HUES64 (cell line): ENCODE results near the gene MTG1.
"Not testable (repeated sequence)": the region's sequence is repeated elsewhere in the genome, so short reads cannot be mapped to it uniquely, and the experiment has no call there.

ENCODE experiments used
- H3K27ac ChIP-seq: 2 replicates; pipeline ENCODE4 v1.7.0; 2013; ENCODE audit warnings: low read depth, low read length, inconsistent platforms
- H3K27me3 ChIP-seq: 2 replicates; pipeline ENCODE4 v1.6.1; 2013; ENCODE audit warnings: mild to moderate bottlenecking, low read length; ENCODE audit not compliant: insufficient read depth
- H3K36me3 ChIP-seq: 2 replicates; pipeline ENCODE4 v1.6.1; 2013; ENCODE audit warnings: mild to moderate bottlenecking, low read length; ENCODE audit not compliant: insufficient read depth
- H3K4me1 ChIP-seq: 2 replicates; pipeline ENCODE4 v1.6.1; 2013; ENCODE audit warnings: mild to moderate bottlenecking, low read length, moderate library complexity; ENCODE audit not compliant: insufficient read depth
- H3K4me3 ChIP-seq: 2 replicates; pipeline ENCODE4 v1.5.1; 2013; ENCODE audit warnings: mild to moderate bottlenecking, low read length, moderate library complexity
- H3K9ac ChIP-seq: 2 replicates; pipeline ENCODE4 v1.6.1; 2013; ENCODE audit warnings: mild to moderate bottlenecking, low read depth, low read length
- H3K9me3 ChIP-seq: 2 replicates; pipeline ENCODE4 v1.6.1; 2013; ENCODE audit warnings: low read depth, low read length; ENCODE audit not compliant: insufficient read depth
- WGBS: fragments of 150-250, 120-280 bp; methylation state at CpG from one replicate; pipeline ENCODE4 v1.1.7; 2013; ENCODE audit warnings: missing lambda C conversion rate; 5-methylcytosine and 5-hydroxymethylcytosine counted together

The MTG1 gene

GRCh38 chr10:133403784-133404183, 9.8 kb downstream of the MTG1 start:
- 96% methylated on average over 5 of the region's 5 CpGs for WGBS
- H3K27me3 ChIP-seq = no peaks in the 10 kb centered on the region
- H3K9me3 ChIP-seq = no peaks in the 10 kb centered on the region
- H3K4me1 ChIP-seq = no peaks in the 10 kb centered on the region
- peaks cover 85% of the 10 kb centered on the region for H3K36me3 ChIP-seq
- H3K9ac ChIP-seq = no peak overlapping the region
- no peak overlapping the region for H3K4me3 ChIP-seq
- H3K27ac ChIP-seq = no peak overlapping the region

GRCh38 chr10:133405272-133405671, 11.3 kb downstream of the MTG1 start:
- Histone ChIP-seq H3K4me1 (no peaks in the 10 kb centered on the region), H3K9ac (no peak overlapping the region)

GRCh38 chr10:133405844-133406527, 12.0 kb downstream of the MTG1 start:
- Histone ChIP-seq H3K9me3 (peaks cover 9% of the 10 kb centered on the region), H3K36me3 (peaks cover 86% of the 10 kb centered on the region)
- 97% methylated on average over 8 of the region's 8 CpGs for WGBS

More at GRCh38 chr10:133405272-133405671, 11.3 kb downstream of the MTG1 start:
- no peak overlapping the region for H3K4me3 ChIP-seq
- WGBS = 93% methylated on average over 2 of the region's 2 CpGs
- peaks cover 86% of the 10 kb centered on the region for H3K36me3 ChIP-seq
- peaks cover 1% of the 10 kb centered on the region; the same call in 1 of the 2 replicates for H3K9me3 ChIP-seq
- no peaks in the 10 kb centered on the region for H3K27me3 ChIP-seq
- H3K27ac ChIP-seq = no peak overlapping the region

GRCh38 chr10:133411523-133412380, 17.8 kb downstream of the MTG1 start:
- whole genome bisulfite sequencing = 98% methylated on average over 6 of the region's 7 CpGs
- no peak overlapping the region for H3K9ac ChIP-seq
- no peaks in the 10 kb centered on the region for H3K4me1 ChIP-seq
- peaks cover 40% of the 10 kb centered on the region for H3K9me3 ChIP-seq
- H3K27me3 ChIP-seq = no peaks in the 10 kb centered on the region
- H3K27ac ChIP-seq = no peak overlapping the region
- H3K4me3 ChIP-seq = no peak overlapping the region
- peaks cover 81% of the 10 kb centered on the region for H3K36me3 ChIP-seq

More at GRCh38 chr10:133405844-133406527, 12.0 kb downstream of the MTG1 start:
- Histone ChIP-seq H3K9ac (no peak overlapping the region), H3K27ac (no peak overlapping the region), H3K27me3 (no peaks in the 10 kb centered on the region), H3K4me3 (no peak overlapping the region), H3K4me1 (no peaks in the 10 kb centered on the region)

GRCh38 chr10:133412381-133412711, 18.4 kb downstream of the MTG1 start:
- H3K4me3 ChIP-seq = no peak overlapping the region
- no peaks in the 10 kb centered on the region for H3K27me3 ChIP-seq
- H3K36me3 ChIP-seq = peaks cover 75% of the 10 kb centered on the region
- H3K4me1 ChIP-seq = no peaks in the 10 kb centered on the region
- H3K27ac ChIP-seq = no peak overlapping the region
- peaks cover 40% of the 10 kb centered on the region for H3K9me3 ChIP-seq
- no peak overlapping the region for H3K9ac ChIP-seq

- Histone ChIP-seq H3K36me3 (peaks cover 62% of the 10 kb centered on the region), H3K9me3 (peaks cover 40% of the 10 kb centered on the region)
- H3K27ac ChIP-seq, H3K4me1 ChIP-seq, H3K9ac ChIP-seq, H3K4me3 ChIP-seq, H3K27me3 ChIP-seq: not testable (repeated sequence)
- WGBS = 97% methylated on average over 20 of the region's 23 CpGs
These were observed 20.4 kb downstream of the MTG1 start for GRCh38 chr10:133414401-133414800.

GRCh38 chr10:133415752-133416151, 21.8 kb downstream of the MTG1 start:
- Histone ChIP-seq H3K9me3 (peaks cover 33% of the 10 kb centered on the region), H3K4me1 (no peaks in the 10 kb centered on the region), H3K27me3 (no peaks in the 10 kb centered on the region), H3K9ac (no peak overlapping the region), H3K4me3 (no peak overlapping the region), H3K36me3 (peaks cover 52% of the 10 kb centered on the region), H3K27ac (no peak overlapping the region)
- 96% methylated on average over 25 of the region's 25 CpGs for WGBS

- Histone ChIP-seq H3K9ac (no peak overlapping the region), H3K27ac (no peak overlapping the region), H3K9me3 (peaks cover 8% of the 10 kb centered on the region; the same call in 1 of the 2 replicates), H3K4me3 (no peak overlapping the region), H3K36me3 (peaks cover 27% of the 10 kb centered on the region), H3K27me3 (peaks cover 11% of the 10 kb centered on the region), H3K4me1 (no peaks in the 10 kb centered on the region)
- 96% methylated on average over 14 of the region's 14 CpGs for WGBS
These were observed 24.5 kb downstream of the MTG1 start for GRCh38 chr10:133418289-133418993.

GRCh38 chr10:133419211-133419950, 25.4 kb downstream of the MTG1 start:
- no peak overlapping the region for H3K27ac ChIP-seq
- peaks cover 7% of the 10 kb centered on the region; the same call in 1 of the 2 replicates for H3K9me3 ChIP-seq
- no peak overlapping the region for H3K4me3 ChIP-seq
- 93% methylated on average over 34 of the region's 34 CpGs for WGBS
- H3K9ac ChIP-seq = no peak overlapping the region
- peaks cover 23% of the 10 kb centered on the region for H3K36me3 ChIP-seq
- H3K27me3 ChIP-seq = peaks cover 14% of the 10 kb centered on the region
- H3K4me1 ChIP-seq = no peaks in the 10 kb centered on the region

- 94% methylated on average over 17 of the region's 17 CpGs for WGBS
- Histone ChIP-seq H3K9ac (no peak overlapping the region), H3K27me3 (peaks cover 15% of the 10 kb centered on the region), H3K27ac (no peak overlapping the region), H3K4me1 (no peaks in the 10 kb centered on the region), H3K4me3 (no peak overlapping the region), H3K9me3 (peaks cover 7% of the 10 kb centered on the region; the same call in 1 of the 2 replicates), H3K36me3 (peaks cover 21% of the 10 kb centered on the region)
These were observed 26.1 kb downstream of the MTG1 start for GRCh38 chr10:133420028-133420427.
